GM11168 (cell line): ENCODE measurements around the gene RWDD3.

Source experiments
- in situ Hi-C: fragments of 300-500 bp; cut with MboI; formaldehyde crosslinking; loops from one replicate; pipeline ENCODE4 v1.12.0; 2022; ENCODE audit warnings: low sequenced_read_pairs; ENCODE audit not compliant: unreplicated experiment

RWDD3 gene, protein sequence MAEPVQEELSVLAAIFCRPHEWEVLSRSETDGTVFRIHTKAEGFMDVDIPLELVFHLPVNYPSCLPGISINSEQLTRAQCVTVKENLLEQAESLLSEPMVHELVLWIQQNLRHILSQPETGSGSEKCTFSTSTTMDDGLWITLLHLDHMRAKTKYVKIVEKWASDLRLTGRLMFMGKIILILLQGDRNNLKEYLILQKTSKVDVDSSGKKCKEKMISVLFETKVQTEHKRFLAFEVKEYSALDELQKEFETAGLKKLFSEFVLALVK

DNA sequence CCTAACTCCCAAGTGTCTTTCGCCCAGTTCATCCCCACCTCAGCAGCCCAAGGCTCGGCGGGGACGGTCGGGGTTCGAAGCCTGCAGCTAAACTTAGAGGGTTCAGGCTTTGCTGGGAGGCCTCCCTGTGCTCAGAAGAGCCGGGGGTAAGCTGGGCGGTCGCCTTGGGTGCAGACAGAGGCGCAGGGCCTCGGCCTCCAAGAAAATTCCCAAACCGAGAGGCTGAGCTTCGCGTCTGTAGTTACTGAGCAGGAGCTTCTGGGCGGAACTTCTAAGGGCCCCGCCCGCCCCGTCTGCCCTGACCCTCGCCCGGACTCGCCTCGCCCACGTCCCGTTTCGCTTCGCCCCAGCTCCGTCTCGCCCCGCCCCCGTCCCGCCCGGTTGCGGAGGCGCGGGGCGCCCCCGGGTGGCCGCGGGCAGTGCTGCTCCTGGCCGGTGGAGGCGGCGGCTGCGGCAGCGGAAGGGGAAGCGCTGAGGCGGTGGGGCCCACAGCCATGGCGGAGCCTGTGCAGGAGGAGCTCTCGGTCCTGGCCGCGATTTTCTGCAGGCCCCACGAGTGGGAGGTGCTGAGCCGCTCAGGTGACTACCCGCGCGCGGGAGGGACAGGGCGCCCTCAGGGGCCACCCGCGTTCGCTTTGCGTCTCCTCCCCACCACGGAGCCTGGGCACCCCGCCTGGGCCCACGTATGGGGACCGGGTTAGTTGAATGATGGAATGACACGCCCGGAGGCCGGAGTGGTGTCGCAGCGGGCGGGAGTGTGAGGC is at the start of gene RWDD3:
Gene RWDD3, plus strand, starts transcription at position 474 of the 764 bp plus-strand sequence. Its CDS starts 21 bp downstream, at position 495.
- in situ Hi-C loops: loop anchor here (10.0 to 25.0 kb wide), 2 partner anchors 149 to 372 kb away; no protein-coding TSS in a partner anchor

DNA sequence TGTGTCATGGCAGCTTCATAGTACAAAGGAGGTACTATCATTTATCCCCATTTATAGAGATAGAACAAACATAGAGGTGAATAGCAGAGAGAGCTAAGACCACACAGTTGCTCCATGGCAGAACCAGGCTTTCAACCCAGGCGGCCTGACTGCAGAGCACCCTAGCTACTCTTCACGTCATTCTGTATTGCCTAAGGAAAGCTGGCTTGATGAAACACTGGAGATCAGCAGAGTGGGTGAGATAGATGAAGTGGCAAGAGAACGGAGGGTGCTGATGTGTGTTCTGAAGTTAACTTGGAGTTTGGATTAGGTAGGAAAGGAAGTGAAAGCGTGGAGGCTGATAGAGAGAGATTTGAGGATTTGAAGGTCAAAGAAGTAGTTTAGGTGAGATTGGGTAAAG is 47.9 kb upstream of the RWDD3 start:
- in situ Hi-C loops: no loop called here

DNA sequence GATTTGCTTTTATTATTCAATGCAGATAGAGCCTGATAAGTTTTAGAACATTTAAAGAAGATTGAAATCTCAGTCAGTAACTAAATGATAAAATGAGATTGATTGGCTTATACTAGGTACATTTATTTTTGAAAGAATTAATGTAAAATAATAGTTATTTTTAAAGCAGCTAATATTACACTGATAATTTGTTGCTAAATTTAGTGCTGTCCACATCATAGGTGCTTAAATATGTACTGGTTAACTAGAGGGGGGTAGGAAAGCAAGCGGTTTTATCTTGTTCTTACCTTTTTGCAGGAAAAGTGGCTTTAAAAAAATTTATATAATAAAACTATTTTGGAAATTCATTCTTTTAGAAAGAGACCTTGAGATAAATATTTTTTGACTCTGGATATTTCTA is 40.4 kb upstream of the RWDD3 start:
- in situ Hi-C loops: no loop called here

DNA sequence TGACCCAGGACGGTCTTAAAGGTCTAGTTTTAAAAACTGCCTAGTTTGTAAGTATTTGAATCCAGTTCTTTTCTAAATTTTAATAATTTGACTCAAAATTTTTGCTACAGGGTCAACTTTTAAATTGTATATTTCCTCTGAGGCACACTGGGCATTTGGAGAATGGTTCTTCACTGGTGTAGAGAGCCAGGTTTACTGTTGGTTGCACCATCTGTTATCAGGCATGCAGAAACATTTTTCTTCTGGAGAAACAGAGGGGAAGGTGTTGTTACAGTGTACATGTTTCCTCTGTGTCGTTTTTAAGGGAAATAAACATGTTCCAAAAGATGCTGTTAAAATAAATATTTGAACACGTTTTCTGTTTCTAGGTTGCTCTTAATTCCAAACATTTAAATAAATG is 39.0 kb upstream of the RWDD3 start:
- in situ Hi-C loops: no loop called here

DNA sequence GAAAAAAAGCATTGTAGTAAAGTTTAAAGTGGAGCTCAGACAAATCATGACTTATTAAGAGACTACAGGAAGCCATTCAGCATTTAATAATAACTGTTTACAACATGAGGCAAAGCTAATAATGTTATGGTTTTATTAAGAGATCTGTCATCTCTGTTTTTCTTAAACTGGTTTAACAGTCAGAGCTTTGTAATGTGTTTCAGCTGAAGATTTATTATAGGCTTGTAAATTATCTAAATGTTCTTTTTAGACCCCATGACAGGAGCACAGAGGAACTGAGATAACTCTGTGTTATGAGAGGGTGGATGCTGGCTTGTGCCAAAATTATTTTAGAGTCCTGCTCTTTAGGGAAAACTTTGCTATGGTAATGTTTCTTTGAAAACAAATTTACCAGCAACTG is 38.0 kb upstream of the RWDD3 start:
- in situ Hi-C loops: no loop called here

DNA sequence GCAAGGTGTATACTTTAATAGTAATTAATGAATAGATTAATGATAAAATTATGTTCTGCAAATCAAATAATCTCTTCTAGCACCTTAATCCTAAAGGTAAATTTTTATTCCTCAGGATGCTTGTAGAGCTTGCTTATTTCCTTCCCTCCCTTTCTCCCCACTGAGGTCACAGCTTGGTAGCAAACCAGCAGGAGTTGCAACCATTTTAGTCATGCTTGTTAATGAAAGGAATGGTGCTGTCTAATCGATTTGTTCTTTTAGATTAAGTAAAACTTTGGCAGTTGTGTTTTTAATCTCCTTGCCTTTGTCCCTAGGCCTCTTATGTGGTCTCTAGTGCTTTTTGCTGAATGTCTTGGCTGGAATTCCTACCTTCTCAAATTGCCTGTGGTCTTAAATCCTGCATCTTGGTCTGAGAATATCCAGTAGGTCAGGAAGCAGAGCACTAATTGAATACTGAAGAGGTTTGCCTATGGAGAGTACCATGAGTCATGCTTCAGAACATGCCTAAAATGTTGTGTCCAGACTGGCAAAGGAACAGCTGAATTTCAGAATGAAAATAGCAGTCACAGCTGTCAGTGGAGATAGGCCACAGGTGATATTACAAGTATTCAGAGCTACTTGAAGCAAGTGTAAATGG is 36.3 kb upstream of the RWDD3 start:
- in situ Hi-C loops: no loop called here

DNA sequence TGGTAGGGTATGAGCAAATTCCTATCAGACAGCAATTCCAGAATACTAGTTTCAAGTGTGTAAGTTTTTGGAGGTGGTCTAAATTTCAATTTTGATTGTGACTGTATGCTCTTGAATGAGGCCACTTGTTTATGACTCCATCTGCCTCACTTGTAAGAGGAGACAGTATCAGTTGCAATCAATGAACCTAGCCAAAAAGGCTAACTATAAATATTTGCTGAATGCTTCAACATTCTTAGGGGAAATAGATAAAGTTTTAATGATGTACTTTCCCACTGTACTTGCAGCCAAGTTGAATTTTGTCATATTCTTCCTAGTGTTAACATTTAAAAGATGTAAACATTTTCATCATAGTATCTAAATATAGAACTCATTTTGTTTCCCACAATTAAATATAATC is 32.1 kb upstream of the RWDD3 start:
- in situ Hi-C loops: loop anchor here (5.0 kb wide), 1 partner anchor 35 kb away; no protein-coding TSS in a partner anchor

DNA sequence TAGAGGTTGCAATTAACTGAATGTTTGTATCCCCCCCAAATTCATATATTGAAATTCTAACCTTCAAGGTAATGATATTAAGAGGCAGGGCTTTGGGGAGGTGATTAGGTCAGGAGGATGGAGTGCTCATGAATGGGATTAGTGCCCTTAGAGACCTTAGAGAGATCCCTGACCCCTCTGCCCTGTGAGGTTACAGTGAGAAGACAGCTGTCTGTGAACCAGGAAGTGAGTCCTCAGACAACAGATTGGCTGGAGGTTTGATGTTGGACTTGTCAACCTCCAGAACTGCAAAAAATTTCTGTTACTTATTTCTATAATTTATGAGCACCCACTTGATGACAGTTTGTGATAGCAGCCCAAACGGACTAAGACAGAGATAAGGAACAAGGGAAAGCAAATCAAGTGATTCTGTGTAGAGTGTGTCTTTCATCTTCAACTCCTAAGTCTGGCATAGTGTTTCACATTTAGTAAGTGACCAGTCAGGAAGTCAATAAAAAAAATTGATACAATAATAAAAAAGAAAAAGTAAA is 30.0 kb upstream of the RWDD3 start:
- in situ Hi-C loops: loop anchor here (5.0 kb wide), 1 partner anchor 37 kb away; no protein-coding TSS in a partner anchor

DNA sequence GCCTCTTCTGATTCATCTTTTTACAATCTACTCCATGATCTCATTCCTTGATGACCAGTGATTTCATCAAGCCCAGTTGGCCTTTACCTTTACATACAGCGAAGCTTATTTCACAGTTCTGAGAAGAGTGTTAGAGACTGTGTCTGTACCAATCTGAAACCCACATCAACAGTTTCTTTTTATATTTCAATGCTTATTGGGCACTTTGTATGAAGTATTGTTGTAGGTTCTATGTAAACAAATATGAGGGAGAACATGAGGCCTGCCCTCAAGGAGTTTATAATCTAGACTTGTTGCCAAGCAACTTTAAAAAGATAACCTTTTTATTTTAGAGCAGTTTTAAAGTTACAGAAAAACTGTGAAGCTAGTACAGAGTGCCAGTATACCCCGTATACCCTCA is 27.5 kb upstream of the RWDD3 start:
- in situ Hi-C loops: no loop called here

DNA sequence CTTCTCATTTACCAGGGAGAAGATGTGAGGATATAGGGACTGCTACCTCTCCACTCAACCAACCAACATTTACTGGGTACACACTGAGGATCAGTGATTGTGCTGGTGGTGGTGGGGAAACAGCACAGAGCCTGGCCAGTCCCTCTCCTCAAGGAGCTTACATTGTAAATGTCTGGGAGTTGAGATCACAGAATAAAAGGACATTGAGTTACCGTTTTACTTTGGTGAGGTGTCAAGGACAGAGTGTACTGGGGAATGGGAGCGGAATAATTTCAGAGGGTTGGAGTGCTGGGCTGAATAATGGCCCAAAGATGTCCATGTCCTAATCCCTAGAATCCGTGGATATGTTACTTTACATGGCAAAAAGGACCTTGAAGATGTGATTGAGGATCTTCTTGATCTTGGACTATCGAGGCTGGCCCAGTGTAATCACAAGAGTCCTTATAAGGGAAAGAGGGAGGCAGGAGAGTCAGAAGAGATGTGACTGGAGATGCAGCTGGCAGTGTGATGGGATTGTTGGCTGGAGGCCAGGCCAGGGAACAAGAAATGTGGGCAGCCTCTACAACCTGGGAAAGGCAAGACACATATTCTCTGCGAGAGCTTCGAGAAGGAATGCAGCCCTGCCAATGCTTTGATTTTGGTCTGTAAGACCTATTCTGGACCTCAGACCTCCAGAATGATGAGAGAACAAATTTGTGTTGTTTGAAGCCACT is 26.6 kb upstream of the RWDD3 start:
- in situ Hi-C loops: no loop called here

DNA sequence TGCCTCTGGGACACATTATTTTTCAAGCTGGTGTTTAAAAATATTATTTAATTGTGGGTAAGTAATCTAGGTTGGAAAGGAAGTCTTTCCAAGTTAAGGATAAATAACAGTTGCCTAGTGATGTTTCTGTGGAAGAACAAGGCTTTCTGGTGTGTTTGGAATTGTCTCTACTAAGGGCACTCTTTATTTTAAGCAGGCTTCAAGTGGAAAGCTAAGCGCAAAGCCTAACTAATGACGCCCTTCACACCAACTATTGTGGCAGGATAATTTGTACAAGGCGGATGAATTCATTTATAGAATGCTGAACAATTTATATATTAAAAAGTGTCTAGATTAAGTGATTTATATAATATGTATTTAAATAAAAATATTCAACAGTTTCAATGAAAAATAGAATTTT is 25.1 kb upstream of the RWDD3 start:
- in situ Hi-C loops: no loop called here

DNA sequence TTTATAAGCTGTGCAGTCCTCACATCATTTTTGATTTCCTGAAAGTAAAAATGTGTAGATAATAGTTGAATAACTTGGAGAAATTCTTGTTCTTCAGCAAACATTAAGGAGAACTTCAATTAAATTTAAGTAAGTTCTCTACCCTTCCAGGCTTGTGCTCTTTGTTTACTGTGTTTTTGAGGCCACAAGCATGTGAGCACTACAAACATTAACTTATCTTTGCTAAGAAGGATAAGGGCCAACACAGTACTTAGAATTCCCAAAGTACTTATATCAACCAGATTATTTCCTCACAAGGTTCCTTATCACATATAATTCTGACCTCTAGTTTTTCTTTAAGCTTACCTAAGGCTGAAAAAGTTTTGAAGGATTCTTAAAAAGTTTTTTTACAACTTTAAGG is 24.7 kb upstream of the RWDD3 start:
- in situ Hi-C loops: no loop called here

DNA sequence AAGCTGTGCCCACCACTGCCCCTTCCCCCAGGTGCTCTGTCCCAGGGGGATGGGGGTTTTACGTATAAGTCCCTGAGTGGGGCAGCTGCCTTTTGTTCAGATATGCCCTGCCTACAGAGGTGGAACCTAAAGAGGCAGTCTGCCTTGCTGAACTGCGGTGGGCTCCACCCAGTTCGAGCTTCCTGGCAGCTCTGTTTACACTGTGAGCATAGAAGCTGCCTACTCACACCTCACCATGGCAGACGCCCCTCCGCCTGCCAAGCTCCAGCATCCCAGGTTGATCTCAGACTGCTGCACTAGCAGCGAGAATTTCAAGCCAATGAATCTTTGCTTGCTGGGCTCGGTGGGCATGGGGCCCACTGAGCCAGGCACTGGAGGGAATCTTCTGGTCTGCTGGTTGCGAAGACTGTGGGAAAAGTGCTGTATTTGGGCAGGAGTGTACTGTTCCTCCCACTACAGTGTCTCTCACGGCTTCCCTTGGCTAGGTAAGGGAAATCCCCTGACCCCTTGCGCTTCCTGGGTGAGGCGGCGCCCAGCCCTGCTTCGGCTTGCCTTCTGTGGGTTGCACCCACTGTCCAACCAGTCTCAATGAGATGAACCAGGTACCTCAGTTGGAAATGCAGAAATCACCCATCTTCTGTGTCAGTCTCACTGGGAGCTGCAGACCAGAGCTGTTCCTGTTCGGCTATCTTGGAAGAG is 17.6 kb upstream of the RWDD3 start:
- in situ Hi-C loops: no loop called here

DNA sequence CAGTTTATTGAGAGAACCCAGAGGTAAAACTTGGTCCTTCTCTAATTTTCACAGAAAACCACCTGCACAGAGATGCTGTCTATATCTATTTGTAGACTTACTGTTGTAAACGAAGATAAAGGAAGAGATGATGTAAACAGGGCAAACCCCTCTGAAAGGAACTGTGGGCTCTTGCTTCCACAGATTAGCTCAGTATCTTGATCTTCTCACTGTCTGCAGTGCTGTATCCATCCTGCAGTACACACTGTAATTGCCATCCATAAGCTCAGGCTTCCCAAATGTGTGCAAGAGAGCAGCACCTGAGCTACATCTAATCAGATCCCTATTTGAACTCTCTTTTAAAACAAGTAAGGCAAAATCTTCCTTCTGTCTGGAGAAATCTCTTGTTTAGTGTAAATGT is 16.6 kb upstream of the RWDD3 start:
- in situ Hi-C loops: no loop called here

DNA sequence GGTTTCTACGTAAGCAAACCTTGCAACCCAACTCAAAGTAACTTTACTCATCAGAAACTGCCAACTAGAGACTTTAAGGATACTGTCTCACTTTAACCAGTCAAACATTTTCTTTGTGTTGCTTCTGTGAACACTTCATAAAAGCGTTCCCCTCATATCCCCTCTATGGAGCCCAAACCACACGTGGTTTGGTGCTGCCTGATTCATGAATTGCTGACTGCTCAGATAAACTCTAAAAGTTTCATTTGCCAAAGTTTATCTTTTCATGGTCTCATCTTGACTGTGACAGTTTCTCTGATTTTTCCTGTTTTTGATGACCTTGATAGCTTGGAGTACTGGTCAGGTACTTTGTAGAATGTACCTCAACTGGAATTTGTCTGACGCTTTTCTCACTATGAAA is 14.6 kb upstream of the RWDD3 start:
- in situ Hi-C loops: no loop called here

DNA sequence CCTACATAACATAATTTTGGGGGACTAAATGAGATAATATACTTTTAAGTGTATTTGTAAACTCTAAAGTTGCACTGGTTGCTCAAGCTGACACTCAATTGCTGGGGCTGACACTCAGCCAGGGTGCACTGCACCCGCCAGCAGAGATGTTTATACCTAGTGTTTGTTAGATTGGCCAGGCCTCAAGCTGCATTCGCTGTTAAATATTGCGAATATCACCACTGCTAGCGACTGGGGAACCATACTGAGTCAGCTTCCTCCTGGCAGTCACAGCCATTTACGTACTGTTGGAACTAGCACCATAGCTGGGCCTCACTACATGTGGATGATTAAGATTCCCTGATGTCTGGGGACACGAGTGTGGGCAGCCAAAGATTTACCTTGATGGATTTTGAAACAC is 12.7 kb upstream of the RWDD3 start:
- in situ Hi-C loops: no loop called here

DNA sequence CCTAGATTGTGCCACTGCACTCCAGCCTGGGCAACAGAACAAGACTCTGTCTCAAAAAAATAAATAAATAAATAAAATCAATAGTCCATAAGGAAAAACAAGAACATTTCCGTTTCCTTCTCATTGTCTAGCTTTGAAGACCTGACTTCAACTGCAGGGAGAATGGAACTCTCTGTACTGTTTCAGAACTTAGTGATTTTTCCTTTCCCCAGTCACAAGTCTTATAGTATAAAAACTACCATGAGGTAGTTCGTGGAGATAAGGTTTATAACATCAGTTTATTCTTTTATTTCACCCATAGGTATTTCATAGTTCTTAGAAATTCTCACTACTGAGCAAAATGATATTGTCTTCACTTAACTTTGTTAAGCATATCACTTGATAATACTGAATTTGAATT is 11.4 kb upstream of the RWDD3 start:
- in situ Hi-C loops: no loop called here

DNA sequence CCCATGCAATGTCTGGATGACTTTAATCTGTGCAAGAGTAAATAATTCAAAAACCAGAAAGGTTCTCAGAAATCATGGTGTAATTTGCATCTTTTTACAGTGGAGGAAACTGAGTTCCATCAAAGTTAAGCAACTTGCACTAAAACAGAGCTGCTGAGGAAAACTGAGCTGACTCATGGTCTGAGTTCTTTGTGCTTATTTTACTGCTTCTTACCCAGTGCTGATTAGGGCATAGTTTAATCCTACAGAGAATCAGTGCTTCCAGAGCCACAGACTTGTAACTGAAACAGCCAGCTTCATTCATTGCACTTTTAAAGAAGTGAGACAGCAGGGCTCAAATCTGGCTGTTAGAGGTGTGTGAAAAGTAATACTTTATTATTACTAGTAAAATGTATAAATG is 10.9 kb upstream of the RWDD3 start:
- in situ Hi-C loops: no loop called here

DNA sequence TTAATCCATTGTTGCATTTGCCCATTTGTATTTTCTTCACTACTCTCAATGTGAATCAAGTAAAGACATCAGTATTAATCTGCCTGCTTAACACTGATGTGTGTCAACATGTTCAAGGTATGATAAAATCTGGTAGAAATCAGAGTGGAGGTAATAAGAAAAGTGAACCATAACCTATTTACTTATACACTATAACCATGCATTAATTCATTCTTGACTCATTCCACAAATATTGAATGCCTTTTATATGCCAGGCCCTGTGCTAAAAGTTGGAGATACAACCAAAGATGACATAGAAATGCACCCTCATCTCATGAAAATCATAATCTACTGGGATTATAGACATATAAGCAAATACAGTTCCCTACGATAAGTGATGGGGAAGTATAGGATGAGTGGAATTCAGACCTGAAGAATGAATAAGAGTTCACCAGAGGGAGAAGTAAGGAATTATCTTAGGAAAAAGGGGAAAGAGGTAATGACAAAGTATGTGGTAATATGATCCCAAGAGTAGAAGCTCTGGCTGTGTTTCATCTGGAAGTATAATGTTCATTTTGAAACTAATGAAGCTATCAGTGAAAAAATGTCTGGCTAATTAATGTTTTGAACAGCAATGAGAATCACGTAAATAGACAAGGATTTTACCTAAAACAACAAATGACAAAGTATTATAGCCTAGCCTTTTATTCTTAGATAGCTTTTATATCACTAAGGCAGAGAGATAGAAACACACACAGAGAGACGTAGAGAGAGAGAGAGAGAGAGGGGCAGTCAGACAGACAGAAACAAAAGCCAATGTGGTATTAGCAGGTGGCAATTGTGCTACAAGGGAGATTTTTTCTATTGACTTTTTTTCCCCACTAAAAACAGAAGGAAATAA is 7.0 kb upstream of the RWDD3 start:
- in situ Hi-C loops: loop anchor here (25.0 kb wide), 1 partner anchor 365 kb away; no protein-coding TSS in a partner anchor
